Measurements from ENCODE around the gene CACNA1I.

The CACNA1I gene

DNA sequence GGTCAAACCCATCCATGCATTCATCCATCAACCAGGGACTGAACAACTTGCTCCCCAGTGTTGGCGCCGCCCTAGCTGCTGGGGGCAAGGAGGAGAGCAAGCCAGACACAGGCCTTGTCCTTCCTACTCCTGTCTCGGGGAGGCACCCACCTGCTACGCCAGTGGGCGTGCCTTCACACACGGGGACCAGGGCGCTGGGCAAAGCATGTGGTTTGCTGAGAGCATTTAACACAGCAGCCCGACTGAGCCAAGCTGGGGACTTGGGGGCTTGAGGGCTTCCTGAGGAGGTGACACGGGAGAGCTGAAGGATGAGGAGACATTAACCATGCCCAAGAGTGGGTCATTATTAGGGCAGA lies 30.6 kb downstream of the CACNA1I start:
- peak overlapping the region in 1 of 2 donors; percentile 9 for H3K27ac Mint-ChIP-seq
- H3K4me1 Mint-ChIP-seq (ENCODE audit: low read depth in 2 of 2): peaks cover 20 to 28% of the 10 kb centered on the region in 2 donors
- H3K4me3 Mint-ChIP-seq: peak overlapping the region; percentile 2 to 41
- ATAC-seq (replicated peaks) (no peak), DNase-seq (no peak)
- peaks cover 22 to 37% of the 10 kb centered on the region in 2 donors for H3K27me3 Mint-ChIP-seq
- peaks cover 0 to 3% of the 10 kb centered on the region in 2 donors for H3K9me3 Mint-ChIP-seq
- H3K36me3 Mint-ChIP-seq (ENCODE audit: insufficient read depth): no peaks in the 10 kb centered on the region

DNA sequence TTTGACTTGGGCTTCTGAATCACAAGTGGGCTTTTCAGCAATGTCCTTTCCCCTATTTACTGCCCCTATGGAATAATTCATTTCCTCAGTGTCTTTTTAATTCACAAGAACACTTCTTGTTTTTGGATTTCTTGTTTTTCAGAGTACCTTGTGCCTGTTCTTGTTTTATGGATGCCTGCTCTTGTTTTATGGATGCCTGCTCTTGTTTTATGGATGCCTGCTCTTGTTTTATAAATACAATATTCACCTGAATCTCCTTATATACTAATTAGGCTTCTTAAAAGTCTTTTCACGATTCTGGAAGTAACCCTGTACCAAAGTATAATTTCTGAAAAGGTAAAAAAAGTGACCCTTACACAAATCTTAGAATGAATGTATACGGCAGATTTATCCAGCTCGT lies 32.8 kb downstream of the CACNA1I start:
- no peak for ATAC-seq (replicated peaks)
- Mint-ChIP-seq H3K27ac (peak overlapping the region in 1 of 2 donors; percentile 12), H3K4me1 (ENCODE audit: low read depth in 2 of 2) (peaks cover 19 to 26% of the 10 kb centered on the region in 2 donors)

DNA sequence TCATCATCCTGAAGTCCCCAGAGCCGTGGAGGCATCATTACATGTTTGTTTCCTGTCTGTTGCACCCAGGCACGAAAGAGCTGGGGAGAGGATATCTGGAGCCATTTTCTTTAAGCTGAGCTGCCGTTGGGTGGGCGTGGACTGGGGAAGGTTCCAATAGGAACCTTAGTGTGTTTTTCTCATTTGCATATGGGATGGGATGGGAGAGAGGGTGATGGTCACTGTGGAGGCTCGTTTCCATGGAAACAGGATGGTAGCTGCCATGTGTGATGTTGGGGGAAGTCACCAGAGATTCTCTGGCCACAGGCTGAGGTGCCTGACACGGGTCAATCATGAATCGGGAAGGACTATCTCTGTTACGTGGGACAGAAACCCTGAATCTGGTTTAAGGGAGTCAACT lies 39.7 kb downstream of the CACNA1I start:
- H3K4me3 Mint-ChIP-seq: no peak overlapping the region

More for the DNA sequence above, 32.8 kb downstream of the CACNA1I start:
- Mint-ChIP-seq H3K4me3 (no peak overlapping the region), H3K36me3 (ENCODE audit: insufficient read depth) (no peaks in the 10 kb centered on the region), H3K27me3 (peaks cover 4 to 27% of the 10 kb centered on the region in 2 donors), H3K9me3 (peaks cover 0 to 3% of the 10 kb centered on the region in 2 donors)
- DNase-seq: no peak

DNA sequence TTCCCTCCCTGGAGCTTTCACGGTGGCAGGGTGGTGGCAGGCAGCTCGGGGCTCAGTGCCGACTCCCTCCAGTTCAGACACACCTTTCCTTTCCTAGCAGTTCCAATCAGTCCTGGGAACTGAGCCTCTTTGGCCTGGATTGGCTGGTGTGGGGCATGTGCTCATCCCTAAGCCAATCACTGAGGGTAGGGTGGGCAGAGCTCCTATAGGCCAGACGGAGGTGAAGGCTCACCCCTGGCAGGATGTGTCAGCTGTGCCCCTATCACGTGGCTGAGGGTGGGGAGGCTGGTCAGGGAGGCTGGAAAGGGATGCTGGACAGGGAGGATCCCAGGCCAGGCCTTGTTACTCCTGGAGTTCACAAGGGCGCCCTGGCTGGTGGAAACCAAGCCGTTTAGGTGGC lies 40.2 kb downstream of the CACNA1I start:
- Mint-ChIP-seq H3K4me1 (ENCODE audit: low read depth in 2 of 2) (peaks cover 7% of the 10 kb centered on the region in 2 donors), H3K9me3 (no peaks in the 10 kb centered on the region), H3K36me3 (ENCODE audit: insufficient read depth) (peaks cover 2% of the 10 kb centered on the region), H3K27me3 (peaks cover 10 to 52% of the 10 kb centered on the region in 2 donors), H3K4me3 (no peak overlapping the region), H3K27ac (no peak overlapping the region)
- ATAC-seq (replicated peaks) (no peak), DNase-seq (no peak)

More for the DNA sequence above, 39.7 kb downstream of the CACNA1I start:
- Mint-ChIP-seq H3K9me3 (no peaks in the 10 kb centered on the region), H3K36me3 (ENCODE audit: insufficient read depth) (peaks cover 2% of the 10 kb centered on the region), H3K27me3 (peaks cover 5 to 52% of the 10 kb centered on the region in 2 donors), H3K4me1 (ENCODE audit: low read depth in 2 of 2) (peaks cover 7% of the 10 kb centered on the region in 2 donors), H3K27ac (no peak overlapping the region)
- ATAC-seq (replicated peaks) (no peak), DNase-seq (no peak)

GRCh38 chr22:39611360-39611759 lies 40.8 kb downstream of the CACNA1I start:
- ATAC-seq (replicated peaks) (no peak), DNase-seq (no peak)
- Mint-ChIP-seq H3K27me3 (peaks cover 11 to 56% of the 10 kb centered on the region in 2 donors), H3K4me1 (ENCODE audit: low read depth in 2 of 2) (peaks cover 7% of the 10 kb centered on the region in 2 donors), H3K27ac (no peak overlapping the region), H3K4me3 (no peak overlapping the region), H3K36me3 (ENCODE audit: insufficient read depth) (peaks cover 2% of the 10 kb centered on the region), H3K9me3 (no peaks in the 10 kb centered on the region)

DNA sequence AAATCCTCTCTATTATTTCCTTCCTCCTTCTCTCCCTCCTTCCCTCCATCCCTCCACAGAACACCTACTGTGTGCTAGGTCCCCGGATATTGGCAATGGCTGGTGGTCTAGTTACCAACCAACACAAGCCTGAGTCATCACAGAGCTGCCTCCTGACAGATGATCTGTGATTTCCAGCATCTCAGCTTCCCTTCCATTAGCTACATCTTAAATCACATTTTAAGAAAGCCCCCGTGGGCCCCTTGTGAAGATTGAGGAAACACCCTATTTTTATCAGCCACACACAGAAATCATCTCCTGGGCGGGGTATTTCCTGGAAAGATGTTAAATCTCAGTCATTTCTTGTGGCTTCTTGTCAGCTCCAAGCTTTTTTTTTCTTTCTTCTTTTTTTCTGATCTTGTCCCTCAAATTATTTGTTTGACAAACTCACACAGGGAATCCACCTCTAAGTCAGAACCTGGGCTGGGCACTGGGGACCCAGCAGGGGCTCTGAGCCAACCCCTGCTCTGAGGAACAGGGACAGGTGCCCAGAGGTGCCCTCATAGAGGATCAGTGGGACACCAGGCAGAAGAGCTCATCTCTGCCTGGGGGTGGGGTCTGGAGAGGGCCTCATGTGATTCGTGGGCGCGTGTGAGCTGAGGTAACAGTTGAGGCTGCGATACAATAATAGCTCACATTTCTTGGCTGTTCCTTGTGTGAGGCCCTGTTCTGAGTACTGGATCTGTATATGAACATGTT lies 42.4 kb downstream of the CACNA1I start:
- no peak for DNase-seq
- Mint-ChIP-seq H3K36me3 (ENCODE audit: insufficient read depth) (peaks cover 2% of the 10 kb centered on the region), H3K4me1 (ENCODE audit: low read depth in 2 of 2) (peaks cover 10% of the 10 kb centered on the region in 2 donors), H3K27ac (peak overlapping the region in 1 of 2 donors; percentile 66), H3K4me3 (no peak overlapping the region), H3K9me3 (no peaks in the 10 kb centered on the region), H3K27me3 (peaks cover 21 to 63% of the 10 kb centered on the region in 2 donors)
- no peak for ATAC-seq (replicated peaks)

DNA sequence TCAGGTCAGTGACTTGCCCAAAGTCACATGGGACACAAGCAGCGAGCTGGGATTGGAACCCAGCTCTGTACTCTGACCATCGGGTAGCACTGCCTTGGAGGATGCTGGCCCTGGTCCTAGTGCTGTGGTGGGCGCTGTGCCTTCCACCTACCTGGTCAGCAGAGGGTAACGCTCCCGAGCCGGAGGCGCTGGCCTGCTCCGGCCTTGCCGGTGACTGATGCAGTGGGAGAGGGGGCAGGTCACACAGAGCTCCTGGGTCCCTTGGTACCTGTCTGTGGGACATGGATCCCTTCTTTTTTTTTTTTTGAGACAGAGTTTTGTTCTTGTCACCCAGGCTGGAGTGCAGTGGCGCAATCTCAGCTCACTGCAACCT lies 43.0 kb downstream of the CACNA1I start:
- Mint-ChIP-seq H3K27me3 (peaks cover 27 to 64% of the 10 kb centered on the region in 2 donors), H3K9me3 (no peaks in the 10 kb centered on the region), H3K4me1 (ENCODE audit: low read depth in 2 of 2) (peaks cover 12% of the 10 kb centered on the region in 2 donors), H3K27ac (no peak overlapping the region), H3K36me3 (ENCODE audit: insufficient read depth) (peaks cover 2% of the 10 kb centered on the region), H3K4me3 (no peak overlapping the region)
- DNase-seq (no peak), ATAC-seq (replicated peaks) (no peak)

DNA sequence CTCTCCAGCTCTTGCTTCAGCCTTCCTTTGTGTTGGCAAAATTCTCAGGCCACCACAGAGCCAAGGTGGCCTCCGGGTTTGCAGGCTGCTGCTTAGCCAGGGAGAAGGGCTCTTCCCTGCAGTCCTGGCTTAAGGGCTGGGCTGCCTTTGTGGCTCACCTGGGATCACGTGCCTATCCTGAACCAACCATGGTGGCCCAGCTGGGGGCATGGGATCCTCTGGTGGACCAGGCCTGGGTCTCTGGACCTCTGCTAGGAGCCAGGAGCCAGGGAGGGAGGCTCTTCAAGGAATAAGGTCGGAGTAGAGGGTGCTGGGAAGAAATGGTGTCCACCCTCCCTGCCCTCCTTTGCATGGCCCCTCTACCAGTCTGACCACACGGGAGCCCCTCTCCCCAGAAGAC lies 43.9 kb downstream of the CACNA1I start:
- Mint-ChIP-seq H3K27me3 (peaks cover 27 to 64% of the 10 kb centered on the region in 2 donors), H3K4me3 (no peak overlapping the region), H3K27ac (no peak overlapping the region), H3K9me3 (no peaks in the 10 kb centered on the region), H3K4me1 (ENCODE audit: low read depth in 2 of 2) (peaks cover 12% of the 10 kb centered on the region in 2 donors), H3K36me3 (ENCODE audit: insufficient read depth) (peaks cover 2% of the 10 kb centered on the region)
- ATAC-seq (replicated peaks): no peak
- no peak for DNase-seq

DNA sequence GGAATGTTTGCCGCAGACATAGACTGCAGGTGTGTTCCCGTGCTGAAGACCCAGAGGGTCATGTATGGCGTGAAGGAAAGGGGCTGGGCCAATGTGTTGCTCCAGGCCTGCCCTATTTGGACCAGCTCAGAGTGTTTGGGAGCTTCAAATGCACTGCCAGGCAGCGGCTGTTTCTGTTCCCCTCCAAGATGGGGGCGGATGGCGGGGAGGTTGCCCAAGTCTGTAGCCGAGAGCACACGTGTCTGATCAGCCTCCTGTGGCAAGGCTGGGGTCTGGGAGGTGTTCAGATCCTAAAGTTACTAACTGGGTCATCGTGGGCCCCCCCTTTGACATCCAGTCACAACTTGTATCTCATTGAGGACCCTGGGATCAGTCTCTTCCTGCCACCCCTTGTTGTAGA lies 45.5 kb downstream of the CACNA1I start:
- ATAC-seq (replicated peaks): no peak
- H3K27ac Mint-ChIP-seq: no peak overlapping the region
- peaks cover 12% of the 10 kb centered on the region in 2 donors for H3K4me1 Mint-ChIP-seq (ENCODE audit: low read depth in 2 of 2)

GRCh38 chr22:39616781-39617180 lies 46.2 kb downstream of the CACNA1I start:
- ATAC-seq (replicated peaks) (no peak), DNase-seq (no peak)
- peaks cover 12% of the 10 kb centered on the region in 2 donors for H3K4me1 Mint-ChIP-seq (ENCODE audit: low read depth in 2 of 2)
- H3K36me3 Mint-ChIP-seq (ENCODE audit: insufficient read depth): peaks cover 2% of the 10 kb centered on the region
- peaks cover 33 to 64% of the 10 kb centered on the region in 2 donors for H3K27me3 Mint-ChIP-seq
- H3K4me3 Mint-ChIP-seq: no peak overlapping the region
- no peaks in the 10 kb centered on the region for H3K9me3 Mint-ChIP-seq
- no peak overlapping the region for H3K27ac Mint-ChIP-seq

More for the DNA sequence above, 45.5 kb downstream of the CACNA1I start:
- H3K36me3 Mint-ChIP-seq (ENCODE audit: insufficient read depth): peaks cover 2% of the 10 kb centered on the region
- H3K4me3 Mint-ChIP-seq: no peak overlapping the region
- H3K27me3 Mint-ChIP-seq: peaks cover 33 to 64% of the 10 kb centered on the region in 2 donors
- H3K9me3 Mint-ChIP-seq: no peaks in the 10 kb centered on the region
- no peak for DNase-seq

GRCh38 chr22:39617342-39617741 lies 46.8 kb downstream of the CACNA1I start:
- ATAC-seq (replicated peaks) (no peak), DNase-seq (no peak)
- H3K4me3 Mint-ChIP-seq: no peak overlapping the region
- H3K4me1 Mint-ChIP-seq (ENCODE audit: low read depth in 2 of 2): peaks cover 12% of the 10 kb centered on the region in 2 donors
- H3K36me3 Mint-ChIP-seq (ENCODE audit: insufficient read depth): peaks cover 2% of the 10 kb centered on the region
- H3K27me3 Mint-ChIP-seq: peaks cover 33 to 64% of the 10 kb centered on the region in 2 donors
- no peak overlapping the region for H3K27ac Mint-ChIP-seq
- no peaks in the 10 kb centered on the region for H3K9me3 Mint-ChIP-seq

DNA sequence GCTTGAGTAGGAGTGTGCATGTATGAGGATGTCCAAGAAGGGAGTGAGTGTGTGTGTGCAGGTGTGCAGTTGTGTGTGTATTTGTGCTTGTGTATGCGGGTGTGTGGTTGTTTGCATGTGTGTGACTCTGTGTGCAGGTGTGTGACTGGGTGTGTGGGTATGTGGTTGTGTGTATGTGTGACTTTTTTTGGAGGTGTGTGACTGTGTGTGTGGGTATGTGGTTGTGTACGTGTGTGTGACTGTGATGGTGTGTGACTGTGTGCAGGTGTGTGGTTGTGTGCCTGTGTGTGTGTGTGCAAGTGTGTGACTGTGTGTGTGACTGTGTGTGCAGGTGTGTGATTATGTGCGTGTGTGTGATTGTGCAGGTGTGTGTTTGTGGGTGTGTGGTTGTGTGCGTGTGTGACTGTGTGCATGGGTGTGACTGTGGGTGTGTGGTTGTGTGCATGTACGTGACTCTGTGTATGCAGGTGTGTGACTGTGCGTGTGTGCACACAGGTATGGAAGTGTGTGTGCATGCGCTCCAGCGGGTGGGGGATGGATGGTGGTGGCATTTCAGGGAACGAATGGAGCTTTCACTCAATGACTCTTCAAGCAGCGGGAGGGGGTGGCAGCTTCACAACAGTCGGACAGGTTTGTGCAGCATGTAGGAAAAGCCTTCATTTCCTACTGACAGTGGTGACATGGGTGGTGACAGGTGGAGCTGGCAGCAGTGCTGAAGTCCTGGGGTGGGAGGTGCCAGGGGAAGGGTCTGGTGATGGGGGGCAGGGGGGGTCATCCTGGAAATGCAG lies 47.6 kb downstream of the CACNA1I start:
- H3K27ac Mint-ChIP-seq: no peak overlapping the region
- no peaks in the 10 kb centered on the region for H3K36me3 Mint-ChIP-seq (ENCODE audit: insufficient read depth)
- H3K9me3 Mint-ChIP-seq: no peaks in the 10 kb centered on the region
- H3K4me3 Mint-ChIP-seq: no peak overlapping the region
- H3K27me3 Mint-ChIP-seq: peaks cover 33 to 64% of the 10 kb centered on the region in 2 donors
- peaks cover 5 to 7% of the 10 kb centered on the region in 2 donors for H3K4me1 Mint-ChIP-seq (ENCODE audit: low read depth in 2 of 2)
- ATAC-seq (replicated peaks): no peak
- DNase-seq: no peak

DNA sequence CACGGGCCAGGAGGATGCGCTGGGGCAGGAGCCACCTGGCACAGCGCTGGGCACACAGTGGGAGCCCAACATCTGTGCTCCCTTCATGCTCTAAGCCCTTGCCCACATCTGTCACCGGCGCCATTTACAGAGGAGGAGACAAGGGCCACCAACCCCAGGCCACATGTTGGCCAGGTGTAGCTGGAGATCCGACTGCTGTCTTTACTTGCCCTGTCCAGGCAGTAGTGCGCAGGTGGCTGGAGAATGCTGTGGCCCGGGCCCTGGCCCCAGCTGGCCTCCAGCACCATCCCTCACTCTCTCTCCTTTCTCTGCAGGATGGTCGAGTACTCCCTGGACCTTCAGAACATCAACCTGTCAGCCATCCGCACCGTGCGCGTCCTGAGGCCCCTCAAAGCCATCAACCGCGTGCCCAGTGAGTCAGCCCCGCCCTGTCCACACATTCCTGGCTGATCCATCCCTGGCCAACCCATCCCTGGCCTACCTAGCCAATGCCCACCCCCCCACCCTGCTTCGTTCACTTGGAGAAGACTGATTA lies 48.5 kb downstream of the CACNA1I start:
- ATAC-seq (replicated peaks) (no peak), DNase-seq (no peak)
- Mint-ChIP-seq H3K4me1 (ENCODE audit: low read depth in 2 of 2) (peaks cover 4 to 5% of the 10 kb centered on the region in 2 donors), H3K9me3 (no peaks in the 10 kb centered on the region), H3K27me3 (peaks cover 33 to 64% of the 10 kb centered on the region in 2 donors), H3K36me3 (ENCODE audit: insufficient read depth) (no peaks in the 10 kb centered on the region), H3K4me3 (no peak overlapping the region), H3K27ac (no peak overlapping the region)
